Suppressor macrophage treated with lipopolysaccharide for 4 hours (primary cell): ENCODE results near the gene MLKL.

ENCODE experiments used
- DNase-seq: peaks from one replicate; pipeline ENCODE4 v3.0.0-alpha.2; 2020

The MLKL gene

GRCh38 chr16:74700438-74701225 lies at the start of gene MLKL:
Gene MLKL (minus strand): TSS chr16:74700862. CDS start chr16:74695757, 5,105 bp downstream.
- DNase-seq, result peak; percentile 92

- DNase-seq, result no peak
Measured at GRCh38 chr16:74749291-74750055, 48.8 kb upstream of the MLKL start.

GRCh38 chr16:74748616-74749026 lies 48.0 kb upstream of the MLKL start:
- no peak for DNase-seq

GRCh38 chr16:74747716-74748615 lies 47.3 kb upstream of the MLKL start:
- DNase-seq, result no peak

- DNase-seq, result no peak
Measured at GRCh38 chr16:74745926-74746325, 45.3 kb upstream of the MLKL start.

- no peak for DNase-seq
Measured at GRCh38 chr16:74745109-74745615, 44.5 kb upstream of the MLKL start.

DNA sequence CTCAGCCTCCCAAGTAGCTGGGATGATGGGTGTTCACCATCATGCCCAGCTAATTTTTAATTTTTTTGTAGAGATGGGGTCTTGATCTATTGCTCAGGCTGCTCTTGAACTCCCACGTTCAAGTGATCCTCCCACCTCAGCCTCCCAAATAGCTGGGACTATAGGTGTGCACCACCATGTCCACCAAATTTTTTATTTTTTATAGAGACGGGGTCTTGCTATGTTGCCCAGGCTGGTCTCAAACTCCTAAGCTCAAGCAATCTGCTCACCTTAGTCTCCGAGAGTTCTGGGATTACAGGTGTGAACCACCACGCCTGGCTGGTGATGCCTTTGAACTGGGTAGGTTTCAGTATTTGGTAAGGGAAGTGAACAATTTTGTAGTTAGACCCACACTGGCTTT lies 43.9 kb upstream of the MLKL start:
- no peak for DNase-seq

DNA sequence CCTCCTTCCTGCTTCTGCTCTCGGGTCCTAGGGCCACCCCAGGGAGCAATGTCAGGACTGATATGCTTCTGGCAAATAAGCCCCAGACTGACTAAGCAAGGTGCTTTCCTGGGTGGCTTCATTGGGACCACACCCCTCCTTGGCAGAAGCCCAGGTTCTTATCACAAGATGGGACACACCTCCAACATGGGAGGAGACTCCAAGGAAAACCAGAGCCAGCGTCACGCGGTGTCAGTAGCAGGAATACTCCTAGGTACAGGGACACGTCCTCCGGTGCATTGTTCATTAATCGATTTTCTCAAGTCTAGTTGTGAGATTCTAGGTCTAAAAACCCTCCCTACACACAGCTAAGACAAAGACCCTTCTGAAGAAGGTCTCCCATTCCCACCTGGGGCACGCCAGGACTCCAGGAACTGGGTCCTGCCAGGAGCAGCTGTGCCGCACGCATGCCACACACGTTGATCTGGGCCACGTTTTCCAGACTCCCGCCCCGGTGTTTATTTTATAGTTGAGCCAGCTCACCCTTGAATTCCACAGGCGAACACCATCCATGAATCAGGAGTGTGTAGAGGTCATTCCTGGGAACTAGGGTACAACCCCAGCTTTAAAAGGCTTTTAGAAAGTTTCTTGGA lies 43.1 kb upstream of the MLKL start:
- no peak for DNase-seq

DNA sequence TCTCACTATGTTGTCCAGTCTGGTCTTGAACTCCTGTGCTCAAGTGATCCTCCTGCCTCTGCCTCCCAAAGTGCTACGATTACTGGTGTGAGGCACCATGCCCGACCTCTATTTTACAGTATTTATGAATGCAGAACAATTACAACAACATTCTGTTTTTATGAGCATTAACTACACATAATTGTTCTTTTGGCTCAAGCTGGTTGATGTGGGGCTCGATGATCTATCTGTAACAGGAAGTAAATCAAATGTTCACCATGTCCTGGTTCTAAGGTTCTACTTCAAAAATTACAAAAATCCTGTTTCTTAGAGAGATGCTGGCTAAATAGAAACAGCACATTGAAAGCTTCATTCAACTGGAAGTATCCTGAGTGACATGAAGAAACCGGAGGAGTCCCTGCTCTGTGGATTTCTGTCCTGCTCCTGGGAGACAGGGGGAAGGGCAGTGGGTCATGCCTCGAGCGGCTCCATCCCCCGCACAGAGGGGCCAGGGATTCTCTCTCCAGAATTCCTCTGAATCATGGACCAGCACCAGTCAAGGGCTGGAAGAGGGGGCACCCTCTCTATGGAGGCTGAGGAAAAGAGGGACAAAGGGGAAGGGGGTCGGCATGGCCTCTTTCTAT lies 42.5 kb upstream of the MLKL start:
- no peak for DNase-seq

- peak; percentile 56 for DNase-seq
Measured at GRCh38 chr16:74742051-74742481, 41.4 kb upstream of the MLKL start.

DNA sequence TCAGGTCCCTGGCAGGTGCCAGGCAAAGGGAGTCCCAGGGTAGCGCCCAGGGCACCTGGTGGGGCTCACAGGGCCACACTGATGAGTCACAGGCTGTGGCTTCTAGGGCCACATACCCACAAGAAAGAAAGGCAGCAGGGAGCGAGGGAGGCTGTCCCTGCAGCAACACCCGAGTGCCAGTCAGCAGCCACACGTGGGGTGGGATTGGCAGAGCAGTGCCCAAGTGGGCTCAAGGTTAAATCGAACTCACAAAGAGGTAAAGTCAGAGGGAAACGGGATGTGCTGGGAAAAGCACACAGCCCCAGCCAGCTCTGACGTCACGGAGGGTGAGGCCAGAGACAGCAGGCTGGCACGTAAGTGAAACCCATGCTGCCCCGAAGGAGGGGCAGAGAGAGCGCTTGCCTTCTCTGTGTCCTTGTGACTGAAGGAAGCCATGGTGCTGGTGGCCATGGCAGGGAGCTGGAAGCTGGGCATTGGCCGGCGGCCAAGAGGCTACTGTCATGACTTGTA lies 40.2 kb upstream of the MLKL start:
- no peak for DNase-seq

- DNase-seq, result no peak
Measured at GRCh38 chr16:74739275-74739674, 38.6 kb upstream of the MLKL start.

DNA sequence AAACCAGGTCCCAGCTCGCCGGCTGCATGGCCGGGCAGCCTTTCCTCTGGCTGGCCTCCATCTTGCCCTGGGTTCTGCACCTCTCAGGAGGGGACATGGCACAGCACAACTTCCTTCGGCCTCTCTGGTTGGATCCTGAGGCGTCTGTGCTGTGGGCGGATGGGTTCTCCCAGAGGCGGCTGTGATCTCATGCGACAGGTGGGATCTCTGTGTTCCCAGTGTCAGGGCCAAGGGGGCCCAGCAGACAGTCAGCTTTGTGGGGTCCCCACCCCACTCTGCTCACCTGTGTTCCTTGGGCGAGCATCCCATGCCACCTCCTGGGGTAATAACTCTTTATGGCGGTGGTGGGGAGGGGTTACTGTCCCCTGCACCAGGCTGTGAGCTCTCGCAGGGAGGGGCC lies 38.2 kb upstream of the MLKL start:
- DNase-seq, result no peak

DNA sequence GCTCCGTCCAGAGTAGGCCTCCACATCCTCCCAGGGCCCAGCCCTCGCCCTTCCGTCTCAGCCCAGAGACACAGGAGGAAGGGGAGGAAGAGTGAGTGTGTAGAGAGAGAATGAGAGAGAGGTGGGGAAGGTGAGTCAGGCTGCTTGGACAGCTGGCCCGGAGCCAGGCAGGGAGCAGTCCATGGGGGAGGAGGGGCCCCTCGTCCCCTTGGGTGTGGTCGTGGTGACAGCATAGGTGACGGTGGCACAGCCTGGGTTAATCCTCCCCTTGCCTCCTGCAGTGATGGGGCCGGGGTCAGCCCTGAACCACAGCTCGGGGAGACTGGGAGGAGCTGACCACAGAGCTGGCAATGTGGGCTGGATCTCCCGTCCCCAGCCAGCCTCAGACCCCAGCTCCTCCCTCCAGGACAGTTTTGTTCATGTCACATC lies 37.5 kb upstream of the MLKL start:
- DNase-seq, result no peak

- DNase-seq, result no peak
Measured at GRCh38 chr16:74737521-74737920, 36.9 kb upstream of the MLKL start.

- no peak for DNase-seq
Measured at GRCh38 chr16:74736531-74737157, 36.0 kb upstream of the MLKL start.

DNA sequence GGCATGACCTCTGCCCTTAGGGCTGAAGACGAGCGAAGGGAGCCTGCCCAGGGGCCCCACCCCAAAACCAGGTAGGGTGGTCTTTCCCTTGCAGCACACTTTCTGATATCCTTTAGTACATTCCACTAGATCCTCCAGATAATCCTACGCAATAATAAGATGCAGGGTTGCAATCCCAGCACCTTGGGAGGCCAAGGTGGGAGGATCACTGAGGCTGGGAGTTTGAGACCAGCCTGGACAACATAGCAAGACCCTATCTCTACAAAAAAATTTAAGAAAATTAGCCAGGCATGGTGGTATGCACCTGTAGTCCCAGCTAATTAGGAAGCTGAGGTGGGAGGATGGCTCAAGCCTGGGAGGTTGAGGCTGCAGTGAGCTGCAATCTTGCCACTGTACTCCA lies 34.9 kb upstream of the MLKL start:
- no peak for DNase-seq

DNA sequence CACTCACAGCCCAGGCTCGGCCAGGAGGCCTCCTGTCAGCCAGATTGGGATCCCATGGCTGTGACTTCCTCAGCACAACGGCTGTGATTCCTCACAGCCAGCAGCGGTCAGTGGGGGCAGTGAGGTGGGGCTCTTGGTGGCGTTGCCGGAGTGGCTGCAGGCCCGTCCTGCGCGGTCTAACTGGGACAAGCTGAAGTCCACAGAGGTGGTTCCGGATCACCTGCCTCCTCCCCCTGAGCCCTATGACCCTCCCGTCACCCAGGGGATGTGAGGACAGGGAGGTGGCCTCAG lies 34.4 kb upstream of the MLKL start:
- no peak for DNase-seq

DNA sequence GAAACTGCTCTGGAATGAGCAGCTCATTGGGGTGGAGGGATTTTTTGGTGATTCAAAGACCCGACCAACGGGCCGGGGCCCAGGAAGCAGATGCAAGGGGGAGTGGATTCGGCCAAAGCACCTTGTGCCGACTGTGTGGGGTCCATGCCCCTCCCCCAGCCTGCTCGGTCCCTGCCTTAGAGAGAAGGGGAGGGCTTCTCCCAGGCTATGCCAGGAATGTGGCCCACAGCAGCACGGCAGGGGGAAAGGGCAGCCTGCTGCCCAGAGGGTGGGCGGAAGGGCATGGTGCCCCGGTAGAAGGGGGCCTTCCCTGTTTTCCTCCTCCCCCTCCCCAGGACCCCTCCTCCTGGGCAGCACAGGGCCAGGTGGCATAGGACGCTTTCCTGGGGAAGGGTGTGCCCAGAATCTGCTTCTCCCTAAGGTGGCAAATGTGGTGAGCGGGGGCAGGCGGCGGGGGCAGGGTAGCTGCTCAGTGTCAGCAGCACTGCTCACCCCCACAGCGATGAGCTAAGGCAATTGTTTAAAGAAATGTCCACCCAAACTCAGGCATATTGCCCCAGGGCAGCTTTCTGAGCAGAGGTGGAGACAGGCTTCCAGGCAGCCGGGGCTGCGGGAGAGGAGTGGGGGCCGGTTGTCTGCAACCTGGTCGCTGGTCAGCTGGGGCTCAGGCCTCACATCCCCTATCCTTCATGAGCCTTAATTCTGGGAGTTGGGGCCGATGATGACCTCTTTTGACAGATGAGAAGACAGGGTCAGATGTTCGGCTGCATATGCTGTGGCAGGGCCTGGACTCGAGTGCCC lies 33.9 kb upstream of the MLKL start:
- no peak for DNase-seq

DNA sequence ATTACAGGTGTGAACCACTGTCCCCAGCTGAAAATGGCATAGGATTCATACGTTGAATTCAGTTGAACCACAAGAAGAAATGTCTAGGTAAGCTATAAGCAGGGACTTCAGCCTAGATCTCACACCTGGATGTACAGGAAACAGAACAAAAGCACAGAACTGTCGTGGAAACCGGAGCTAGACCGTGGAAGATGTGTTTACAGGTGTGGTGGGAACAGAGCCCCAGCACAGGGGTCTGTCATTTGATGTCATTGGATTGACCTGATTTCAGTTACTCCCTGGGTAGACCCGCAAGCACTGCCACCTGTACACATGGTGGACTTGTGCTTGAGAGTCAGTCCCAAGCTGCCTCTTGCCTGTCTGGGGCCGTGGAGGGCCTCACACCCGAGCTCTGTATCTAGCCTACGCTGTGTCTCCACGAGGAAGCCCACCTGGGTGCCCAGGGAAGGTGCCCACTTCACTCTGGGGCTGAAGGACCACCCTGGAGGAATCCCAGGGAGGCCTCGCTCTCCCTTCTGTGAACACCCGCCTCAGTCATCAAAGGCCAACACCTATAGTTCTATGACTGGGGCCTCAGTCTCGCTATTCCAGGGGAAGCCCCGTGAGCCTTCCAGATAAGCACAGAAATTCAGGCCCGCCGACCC lies 32.2 kb upstream of the MLKL start:
- no peak for DNase-seq
